Endothelial cell of umbilical vein (primary cell): ENCODE results near the gene OR4K15. TPM values are rescaled to one million over a fixed set of nuclear protein-coding genes. Genes with fewer than 3 reads are reported as not detected.

Experiments used
- BruUV-seq: library from RNA; stranded (reverse); fragments of 400-500 nt; replicated peaks from 2 replicates; lab custom pipeline; 2021; lab: Mats Ljungman, UMichigan
- CTCF ChIA-PET: fragments of 300-600, 350-600 bp; sonication (Branson Sonifier 250); formaldehyde crosslinking; loops from one replicate; lab custom pipeline; 2021; ENCODE audit warnings: antibody characterized with exemption, inconsistent platforms; lab: Charles Lee
- POLR2A ChIA-PET: fragments of 300-600, 350-600 bp; sonication (Branson Sonifier 250); formaldehyde crosslinking; loops from one replicate; lab custom pipeline; 2021; ENCODE audit warnings: antibody characterized with exemption, inconsistent platforms; lab: Charles Lee
- DNase-seq: peaks from one replicate; pipeline ENCODE4 v3.0.0-alpha.2; 2011; ENCODE audit warnings: low read depth, low spot score
- FAIRE-seq: peaks from 2 replicates; lab custom pipeline; 2011; peaks lifted over from hg19 to GRCh38; lab: Jason Lieb, UNC
- H2AFZ ChIP-seq: 2 replicates; pipeline ENCODE4 v1.6.0; 2012; ENCODE audit warnings: low read depth, low read length, control low read depth, inconsistent platforms
- H3K27ac ChIP-seq: 2 replicates; pipeline ENCODE4 v1.5.1; 2011; ENCODE audit warnings: low read depth, mild to moderate bottlenecking, control low read depth, low read length, moderate library complexity; ENCODE audit not compliant: insufficient read depth
- H3K27me3 ChIP-seq, 2 experiments: 2 replicates each; pipeline versions ENCODE4 v1.6.0 to v1.6.1; 2011; ENCODE audit warnings: low read length in 2 of 2, mixed read lengths in 1 of 2; ENCODE audit not compliant: control insufficient read depth in 2 of 2, insufficient read depth in 2 of 2
- H3K36me3 ChIP-seq, 2 experiments: 2 replicates in 1 of 2; 3 replicates in 1 of 2; pipeline ENCODE4 v1.5.1; 2011; ENCODE audit warnings: low read length in 2 of 2, mild to moderate bottlenecking in 1 of 2, moderate library complexity in 1 of 2; ENCODE audit not compliant: control insufficient read depth in 2 of 2, insufficient read depth in 2 of 2; ENCODE audit errors: extremely low read depth in 1 of 2
- H3K4me1 ChIP-seq: 3 replicates; pipeline ENCODE4 v1.5.1; 2011; ENCODE audit warnings: mild to moderate bottlenecking, low read length; ENCODE audit not compliant: control insufficient read depth, insufficient read depth; ENCODE audit errors: extremely low read depth
- H3K4me2 ChIP-seq: 2 replicates; pipeline ENCODE4 v1.6.1; 2011; ENCODE audit warnings: low read length, control low read depth, mixed read lengths; ENCODE audit not compliant: insufficient read depth
- H3K4me3 ChIP-seq, 3 experiments: fragments of 200-600 bp in 1 of 3; sonication (generic), shearing (Covaris generic) in 1 of 3; replicated peaks in 1 of 3; 2 replicates each; pipeline ENCODE4 v1.5.1; 2011 to 2016; ENCODE audit warnings: control low read depth in 3 of 3, low read length in 3 of 3, mild to moderate bottlenecking in 2 of 3, inconsistent platforms in 1 of 3, low read depth in 1 of 3, moderate library complexity in 1 of 3; ENCODE audit not compliant: insufficient read depth in 1 of 3
- H3K79me2 ChIP-seq: 2 replicates; pipeline ENCODE4 v1.6.0; 2012; ENCODE audit warnings: low read length, inconsistent platforms; ENCODE audit not compliant: control insufficient read depth, insufficient read depth
- H3K9ac ChIP-seq: replicated peaks from 2 replicates; pipeline ENCODE3; 2011; ENCODE audit warnings: low read length, control low read depth; ENCODE audit not compliant: insufficient read depth; ENCODE audit errors: extremely low read depth
- H3K9me1 ChIP-seq: replicated peaks from 3 replicates; pipeline ENCODE4 v1.6.0; 2011; ENCODE audit warnings: mild to moderate bottlenecking, low read length; ENCODE audit not compliant: control insufficient read depth, insufficient read depth; ENCODE audit errors: extremely low read depth
- H3K9me3 ChIP-seq: replicated peaks from 2 replicates; pipeline ENCODE4 v1.5.1; 2012; ENCODE audit warnings: low read length, inconsistent platforms; ENCODE audit not compliant: control insufficient read depth, insufficient read depth
- H4K20me1 ChIP-seq: replicated peaks from 2 replicates; pipeline ENCODE3; 2011; ENCODE audit warnings: mild to moderate bottlenecking, low read length; ENCODE audit not compliant: control insufficient read depth, insufficient read depth; ENCODE audit errors: extremely low read depth
- EZH2 ChIP-seq: IDR thresholded peaks from 2 replicates; pipeline ENCODE4 v1.6.1; 2012; ENCODE audit warnings: borderline replicate concordance, low read depth, mild to moderate bottlenecking, moderate library complexity, low read length, inconsistent platforms; ENCODE audit not compliant: severe bottlenecking
- FOS ChIP-seq: IDR thresholded peaks from 2 replicates; pipeline ENCODE4 v1.6.1; 2011; ENCODE audit warnings: mild to moderate bottlenecking, low read length, moderate library complexity, borderline replicate concordance; ENCODE audit not compliant: insufficient read depth
- GATA2 ChIP-seq: IDR thresholded peaks from 2 replicates; pipeline ENCODE4 v1.7.0; 2011; ENCODE audit warnings: low read depth, mild to moderate bottlenecking, moderate library complexity, mixed read lengths, low read length; ENCODE audit not compliant: insufficient read length, insufficient read depth
- JUN ChIP-seq: IDR thresholded peaks from 2 replicates; pipeline ENCODE4 v1.6.1; 2011; ENCODE audit warnings: borderline replicate concordance, low read depth; ENCODE audit not compliant: insufficient read length, insufficient read depth
- MYC ChIP-seq: IDR thresholded peaks from one replicate; pipeline ENCODE4 v1.6.1; 2011; ENCODE audit warnings: mild to moderate bottlenecking, low read depth, low read length
- POLR2A ChIP-seq: IDR thresholded peaks from 2 replicates; pipeline ENCODE4 v1.6.1; 2012; ENCODE audit warnings: low read depth, mild to moderate bottlenecking, control low read depth, low read length
- POLR2AphosphoS5 ChIP-seq: IDR thresholded peaks from 2 replicates; pipeline ENCODE4 v1.6.1; 2012; ENCODE audit warnings: low read depth, mild to moderate bottlenecking, control low read depth, low read length, moderate library complexity; ENCODE audit not compliant: insufficient read depth
- dilution Hi-C: fragments of 300-500 bp; cut with MboI; formaldehyde crosslinking; loops from one replicate; pipeline ENCODE4 v1.15.0; 2019; ENCODE audit warnings: low sequenced_read_pairs; ENCODE audit not compliant: extremely low pct_ligation_motif_present
- intact Hi-C: fragments of 100-400 bp; cut with micrococcal nuclease; formaldehyde crosslinking; loops from one replicate; pipeline ENCODE4 v1.10.0; 2022
- polyA plus RNA-seq, 4 experiments: library from polyadenylated mRNA; depleted of rRNA in 3 of 4; stranded (reverse) in 3 of 4; unstranded in 1 of 4; fragments of >200 nt; gene quantifications; 2 replicates each; pipeline versions ENCODE4 v1.2.1 to v1.2.3, GENCODE V29; 2011 to 2012; ENCODE audit warnings: missing spikeins in 1 of 4
- total RNA-seq: library from RNA; stranded (reverse); gene quantifications from 2 replicates; pipeline ENCODE4 v1.2.3, GENCODE V29; 2021
- TF ChIP-seq, protein P1 (sequence below), 2 donors: IDR thresholded peaks; 1 replicate in 1 of 2; 2 replicates in 1 of 2; pipeline ENCODE4 v1.5.1; 2011; ENCODE audit warnings: low read length in 2 of 2, mild to moderate bottlenecking in 2 of 2, moderate library complexity in 2 of 2, control low read depth in 1 of 2, inconsistent platforms in 1 of 2, low read depth in 1 of 2; ENCODE audit not compliant: insufficient read depth in 1 of 2; ENCODE audit errors: extremely low read depth in 1 of 2
- TF ChIP-seq, protein P2 (sequence below): IDR thresholded peaks from 2 replicates; pipeline ENCODE4 v1.6.1; 2011; ENCODE audit not compliant: insufficient read depth, insufficient read length

The OR4K15 gene
- total and polyA plus RNA-seq, 2 donors (not counting 3 experiments of a cell fraction or from before 2014, with no cell fraction given), result not detected

DNA sequence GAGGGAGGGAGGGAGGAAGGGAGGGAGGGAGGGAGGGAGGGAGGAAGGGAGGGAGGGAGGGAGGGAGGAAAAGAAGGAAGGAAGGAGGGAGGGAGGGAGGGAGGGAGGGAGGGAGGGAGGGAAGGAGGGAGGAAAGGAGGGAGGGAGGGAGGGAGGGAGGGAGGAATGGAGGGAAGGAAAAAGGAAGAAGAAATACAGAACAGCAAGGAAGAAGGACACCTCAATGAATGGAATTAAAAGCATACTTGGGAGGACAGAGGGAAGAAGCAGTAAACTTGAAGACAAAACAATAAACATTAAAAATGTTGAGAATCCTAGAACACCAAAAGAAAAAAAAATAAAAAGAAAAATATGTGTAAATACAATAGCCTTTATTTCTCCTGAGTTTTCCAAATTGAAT, 32.8 kb downstream of the OR4K15 start:
- H3K27me3 ChIP-seq, result no peaks in the 10 kb centered on the region

DNA sequence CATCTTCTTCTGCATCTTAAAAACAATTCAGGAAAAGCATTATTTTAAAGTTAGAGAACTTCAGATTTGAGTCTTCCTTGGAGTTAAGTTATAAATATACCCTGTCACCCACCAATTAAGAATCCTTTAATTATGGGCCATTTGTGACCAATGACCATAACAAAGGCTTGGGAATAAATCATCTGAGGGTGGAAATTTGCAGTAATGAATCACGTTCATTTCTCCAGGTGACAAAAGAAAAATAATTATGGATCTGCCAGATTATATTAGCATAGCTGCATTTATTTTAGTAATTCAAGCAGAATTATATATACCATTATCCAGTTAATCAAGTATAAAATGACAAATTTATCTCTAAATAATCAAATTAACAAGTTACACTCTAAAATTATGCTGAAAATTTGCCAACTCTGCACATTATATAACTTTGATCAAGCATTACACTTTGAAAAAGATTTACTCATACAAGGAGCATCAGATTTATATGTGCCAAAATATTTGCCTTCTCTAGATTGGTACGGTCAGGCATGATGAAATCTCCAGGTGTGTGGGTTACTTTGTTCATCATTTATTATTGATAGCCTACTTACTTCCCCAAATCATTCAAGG, 44.0 kb downstream of the OR4K15 start, which contains the start of gene OR4K14:
TSS of gene OR4K14 (minus strand) at position 51 of the 609 bp plus-strand sequence. CDS start 4,114 bp downstream, outside the sequence.
- H3K4me1 ChIP-seq, result no peaks in the 10 kb centered on the region
- CTCF ChIA-PET, result no interaction called here
- BruUV-seq, result no TSS peak
- DNase-seq, result no peak
- H3K9me3 ChIP-seq, result peaks cover 4% of the 10 kb centered on the region
- no peak for FAIRE-seq
- no peaks in the 10 kb centered on the region for H3K79me2 ChIP-seq
- dilution Hi-C loops, result no loop called here
- H3K9ac ChIP-seq, result no peak within 1 kb of the TSS
- H3K27ac ChIP-seq, result no peak within 1 kb of the TSS
- H3K36me3 ChIP-seq, result no peaks in the 10 kb centered on the region
- no peak within 1 kb of the TSS for H3K4me2 ChIP-seq
- no peak within 1 kb of the TSS for H2AFZ ChIP-seq
- no peaks in the 10 kb centered on the region for H3K27me3 ChIP-seq
- H3K4me3 ChIP-seq, result no peak within 1 kb of the TSS
- TF ChIP-seq, protein P1, sequence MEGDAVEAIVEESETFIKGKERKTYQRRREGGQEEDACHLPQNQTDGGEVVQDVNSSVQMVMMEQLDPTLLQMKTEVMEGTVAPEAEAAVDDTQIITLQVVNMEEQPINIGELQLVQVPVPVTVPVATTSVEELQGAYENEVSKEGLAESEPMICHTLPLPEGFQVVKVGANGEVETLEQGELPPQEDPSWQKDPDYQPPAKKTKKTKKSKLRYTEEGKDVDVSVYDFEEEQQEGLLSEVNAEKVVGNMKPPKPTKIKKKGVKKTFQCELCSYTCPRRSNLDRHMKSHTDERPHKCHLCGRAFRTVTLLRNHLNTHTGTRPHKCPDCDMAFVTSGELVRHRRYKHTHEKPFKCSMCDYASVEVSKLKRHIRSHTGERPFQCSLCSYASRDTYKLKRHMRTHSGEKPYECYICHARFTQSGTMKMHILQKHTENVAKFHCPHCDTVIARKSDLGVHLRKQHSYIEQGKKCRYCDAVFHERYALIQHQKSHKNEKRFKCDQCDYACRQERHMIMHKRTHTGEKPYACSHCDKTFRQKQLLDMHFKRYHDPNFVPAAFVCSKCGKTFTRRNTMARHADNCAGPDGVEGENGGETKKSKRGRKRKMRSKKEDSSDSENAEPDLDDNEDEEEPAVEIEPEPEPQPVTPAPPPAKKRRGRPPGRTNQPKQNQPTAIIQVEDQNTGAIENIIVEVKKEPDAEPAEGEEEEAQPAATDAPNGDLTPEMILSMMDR (IDR thresholded peaks at IDR 0.05; ENCODE audit: extremely low read depth in 1 of 2, insufficient read depth in 1 of 2, low read depth in 1 of 2, low read length in 2 of 2), result no peak
- TF ChIP-seq, protein P2, sequence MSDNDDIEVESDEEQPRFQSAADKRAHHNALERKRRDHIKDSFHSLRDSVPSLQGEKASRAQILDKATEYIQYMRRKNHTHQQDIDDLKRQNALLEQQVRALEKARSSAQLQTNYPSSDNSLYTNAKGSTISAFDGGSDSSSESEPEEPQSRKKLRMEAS, result no peak
- TF ChIP-seq POLR2AphosphoS5, result no peak
- TF ChIP-seq POLR2A, result no peak
- TF ChIP-seq MYC, result no peak
- TF ChIP-seq EZH2, result no peak
- no peak for TF ChIP-seq GATA2
- no peak for TF ChIP-seq FOS
- no peak for TF ChIP-seq JUN
- intact Hi-C loops, result no loop called here
- H4K20me1 ChIP-seq, result no peaks in the 10 kb centered on the region
- POLR2A ChIA-PET, result no interaction called here
- H3K9me1 ChIP-seq, result no peaks in the 10 kb centered on the region

More for the DNA sequence above, 32.8 kb downstream of the OR4K15 start:
- BruUV-seq, result no TSS peak
- Histone ChIP-seq H3K9me1 (no peaks in the 10 kb centered on the region), H3K9me3 (peaks cover 1% of the 10 kb centered on the region), H4K20me1 (no peaks in the 10 kb centered on the region), H3K4me1 (no peaks in the 10 kb centered on the region), H3K79me2 (no peaks in the 10 kb centered on the region), H3K4me3 (no peak overlapping the region), H2AFZ (no peak overlapping the region), H3K4me2 (no peak overlapping the region), H3K9ac (no peak overlapping the region), H3K27ac (no peak overlapping the region), H3K36me3 (no peaks in the 10 kb centered on the region)
- FAIRE-seq, result no peak
- ChIA-PET CTCF (no interaction called here), POLR2A (no interaction called here)
- dilution Hi-C loops (no loop called here), intact Hi-C loops (no loop called here)
- no peak for DNase-seq
- no peak for TF ChIP-seq GATA2
